Keratinocyte (primary cell): ENCODE results near the gene NOS1AP. TPM values are rescaled to one million over a fixed set of nuclear protein-coding genes. Genes with fewer than 3 reads are reported as not detected.

Source experiments
- DNase-seq: peaks from one replicate; pipeline ENCODE4 v3.0.0-alpha.2; 2011; ENCODE audit warnings: low read depth, missing footprints, low spot score
- FAIRE-seq: peaks from 2 replicates; lab custom pipeline; 2011; peaks lifted over from hg19 to GRCh38; lab: Jason Lieb, UNC
- H2AFZ ChIP-seq: 2 replicates; pipeline ENCODE4 v1.6.0; 2012; ENCODE audit warnings: low read length, control low read depth, inconsistent platforms; ENCODE audit not compliant: control insufficient read depth
- H3K27ac ChIP-seq: 2 replicates; pipeline ENCODE4 v1.5.1; 2011; ENCODE audit warnings: low read length; ENCODE audit not compliant: control insufficient read depth, insufficient read depth
- H3K27me3 ChIP-seq: 3 replicates; pipeline ENCODE4 v1.6.0; 2011; ENCODE audit warnings: low read length; ENCODE audit not compliant: control insufficient read depth, insufficient read depth; ENCODE audit errors: extremely low read depth
- H3K36me3 ChIP-seq, 2 experiments: 2 replicates in 1 of 2; 3 replicates in 1 of 2; pipeline ENCODE4 v1.5.1; 2011; ENCODE audit warnings: low read length in 2 of 2, mild to moderate bottlenecking in 1 of 2; ENCODE audit not compliant: control insufficient read depth in 2 of 2, insufficient read depth in 2 of 2; ENCODE audit errors: extremely low read depth in 1 of 2
- H3K4me1 ChIP-seq: 3 replicates; pipeline ENCODE4 v1.5.1; 2011; ENCODE audit warnings: low read length; ENCODE audit not compliant: control insufficient read depth, insufficient read depth; ENCODE audit errors: extremely low read depth
- H3K4me2 ChIP-seq: 3 replicates; pipeline ENCODE4 v1.6.0; 2011; ENCODE audit warnings: low read depth, low read length; ENCODE audit not compliant: control insufficient read depth, insufficient read depth; ENCODE audit errors: extremely low read depth
- H3K4me3 ChIP-seq, 3 experiments: fragments of 200-600 bp in 1 of 3; sonication (generic) in 1 of 3; 2 replicates in 2 of 3; 3 replicates in 1 of 3; pipeline ENCODE4 v1.5.1; 2011 to 2016; ENCODE audit warnings: low read length in 3 of 3, mild to moderate bottlenecking in 3 of 3, control low read depth in 2 of 3, inconsistent platforms in 1 of 3, low read depth in 1 of 3, mixed read lengths in 1 of 3, mixed run types in 1 of 3, moderate library complexity in 1 of 3; ENCODE audit not compliant: control insufficient read depth in 2 of 3, insufficient read depth in 2 of 3; ENCODE audit errors: extremely low read depth in 1 of 3
- H3K79me2 ChIP-seq: 2 replicates; pipeline ENCODE4 v1.6.0; 2012; ENCODE audit warnings: low read length; ENCODE audit not compliant: control insufficient read depth, insufficient read depth
- H3K9ac ChIP-seq: 3 replicates; pipeline ENCODE4 v1.6.0; 2011; ENCODE audit warnings: low read length; ENCODE audit not compliant: control insufficient read depth, insufficient read depth; ENCODE audit errors: extremely low read depth
- H3K9me1 ChIP-seq: 3 replicates; pipeline ENCODE4 v1.6.0; 2011; ENCODE audit warnings: low read length; ENCODE audit not compliant: control insufficient read depth, insufficient read depth; ENCODE audit errors: extremely low read depth
- H3K9me3 ChIP-seq: 2 replicates; pipeline ENCODE4 v1.5.1; 2012; ENCODE audit warnings: low read depth, low read length; ENCODE audit not compliant: control insufficient read depth
- H4K20me1 ChIP-seq: 3 replicates; pipeline ENCODE4 v1.6.0; 2011; ENCODE audit warnings: low read length; ENCODE audit not compliant: control insufficient read depth, insufficient read depth; ENCODE audit errors: extremely low read depth
- EZH2 ChIP-seq: IDR thresholded peaks from one replicate; pipeline ENCODE4 v1.6.1; 2012; ENCODE audit warnings: inconsistent platforms, mild to moderate bottlenecking, low read length, moderate library complexity
- dilution Hi-C: fragments of 300-500 bp; cut with MboI; formaldehyde crosslinking; loops from one replicate; pipeline ENCODE4 v1.7.0; 2020; ENCODE audit warnings: low sequenced_read_pairs; ENCODE audit not compliant: extremely low pct_ligation_motif_present
- polyA plus RNA-seq, 5 experiments: library from polyadenylated mRNA; depleted of rRNA in 3 of 5; stranded (reverse) in 3 of 5; stranded (forward) in 1 of 5; unstranded in 1 of 5; fragments of >200 nt; gene quantifications; 1 replicate in 1 of 5; 2 replicates in 3 of 5; 3 replicates in 1 of 5; pipeline versions ENCODE4 v1.2.1 to v1.2.3, GENCODE V29; 2011 to 2012; ENCODE audit warnings: missing spikeins in 2 of 5, low read depth in 1 of 5, low replicate concordance in 1 of 5
- TF ChIP-seq, protein P1 (sequence below), 3 experiments: IDR thresholded peaks in 1 of 3; conservative IDR thresholded peaks in 1 of 3; optimal IDR thresholded peaks in 1 of 3; 2 replicates in 2 of 3; 3 replicates in 1 of 3; pipeline versions ENCODE3 to v1.5.1; 2011; ENCODE audit warnings: low read length in 3 of 3, mild to moderate bottlenecking in 3 of 3, moderate library complexity in 2 of 3, control low read depth in 1 of 3, inconsistent platforms in 1 of 3; ENCODE audit not compliant: insufficient read depth in 2 of 3; ENCODE audit errors: extremely low read depth in 1 of 3

The NOS1AP gene
- polyA plus RNA-seq, 1 donor (not counting 4 experiments of a cell fraction or from before 2014, with no cell fraction given) = not detected

DNA sequence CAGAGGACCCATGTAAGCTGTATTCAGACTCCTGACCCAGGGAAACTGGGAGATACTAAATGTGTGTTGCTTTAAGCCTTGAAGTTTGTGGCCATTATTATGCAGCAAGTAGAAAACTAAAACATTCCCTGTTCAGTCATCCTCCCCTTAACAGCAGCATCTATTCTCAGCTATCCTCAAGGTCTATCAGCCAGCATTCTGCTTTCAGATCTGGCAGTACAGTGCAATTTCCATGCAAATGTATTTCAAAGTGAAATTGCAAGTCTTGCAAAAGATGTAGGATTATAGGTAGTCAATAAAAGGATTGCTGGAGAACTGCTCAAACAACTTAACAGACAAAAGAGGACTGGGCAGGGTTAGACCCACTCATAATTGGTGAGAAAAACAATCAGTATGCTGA is 111.3 kb downstream of the NOS1AP start:
- no peaks in the 10 kb centered on the region for H3K79me2 ChIP-seq
- no peaks in the 10 kb centered on the region for H3K9me3 ChIP-seq
- H3K4me1 ChIP-seq = no peaks in the 10 kb centered on the region
- DNase-seq (no peak), FAIRE-seq (no peak)
- H3K27ac ChIP-seq = no peak overlapping the region
- no peaks in the 10 kb centered on the region for H3K27me3 ChIP-seq
- H3K36me3 ChIP-seq = no peaks in the 10 kb centered on the region
- H3K4me3 ChIP-seq = no peak overlapping the region
- dilution Hi-C loops = no loop called here
- no peaks in the 10 kb centered on the region for H4K20me1 ChIP-seq
- H2AFZ ChIP-seq = no peak overlapping the region
- no peak overlapping the region for H3K4me2 ChIP-seq
- H3K9me1 ChIP-seq = no peaks in the 10 kb centered on the region
- no peak overlapping the region for H3K9ac ChIP-seq
- no peak for TF ChIP-seq EZH2
- TF ChIP-seq, protein P1, sequence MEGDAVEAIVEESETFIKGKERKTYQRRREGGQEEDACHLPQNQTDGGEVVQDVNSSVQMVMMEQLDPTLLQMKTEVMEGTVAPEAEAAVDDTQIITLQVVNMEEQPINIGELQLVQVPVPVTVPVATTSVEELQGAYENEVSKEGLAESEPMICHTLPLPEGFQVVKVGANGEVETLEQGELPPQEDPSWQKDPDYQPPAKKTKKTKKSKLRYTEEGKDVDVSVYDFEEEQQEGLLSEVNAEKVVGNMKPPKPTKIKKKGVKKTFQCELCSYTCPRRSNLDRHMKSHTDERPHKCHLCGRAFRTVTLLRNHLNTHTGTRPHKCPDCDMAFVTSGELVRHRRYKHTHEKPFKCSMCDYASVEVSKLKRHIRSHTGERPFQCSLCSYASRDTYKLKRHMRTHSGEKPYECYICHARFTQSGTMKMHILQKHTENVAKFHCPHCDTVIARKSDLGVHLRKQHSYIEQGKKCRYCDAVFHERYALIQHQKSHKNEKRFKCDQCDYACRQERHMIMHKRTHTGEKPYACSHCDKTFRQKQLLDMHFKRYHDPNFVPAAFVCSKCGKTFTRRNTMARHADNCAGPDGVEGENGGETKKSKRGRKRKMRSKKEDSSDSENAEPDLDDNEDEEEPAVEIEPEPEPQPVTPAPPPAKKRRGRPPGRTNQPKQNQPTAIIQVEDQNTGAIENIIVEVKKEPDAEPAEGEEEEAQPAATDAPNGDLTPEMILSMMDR (optimal IDR thresholded peaks at IDR 0.05 in 1 of 3, IDR thresholded peaks at IDR 0.05 in 1 of 3, conservative IDR thresholded peaks at IDR 0.05 in 1 of 3; ENCODE audit: extremely low read depth in 1 of 3, insufficient read depth in 2 of 3, low read length in 3 of 3) = no peak

DNA sequence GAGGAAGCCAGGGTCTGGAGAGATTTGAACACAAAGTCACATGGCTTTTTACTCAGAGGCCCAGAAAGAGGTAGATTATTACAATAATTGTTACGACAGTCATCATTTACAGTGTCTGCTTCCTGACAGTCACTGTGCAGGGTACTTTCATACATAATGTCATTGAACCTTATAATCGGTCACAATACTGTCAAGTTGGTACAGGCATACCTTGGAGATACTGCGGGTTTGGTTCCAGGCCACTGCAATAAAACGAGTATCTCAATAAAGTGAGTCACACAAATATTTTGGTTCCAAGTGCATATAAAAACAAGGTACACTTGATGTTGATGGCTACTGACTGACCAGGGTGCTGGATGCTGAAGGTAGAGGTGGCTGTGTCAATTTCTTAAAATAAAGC is 112.6 kb downstream of the NOS1AP start:
- no peak overlapping the region for H2AFZ ChIP-seq
- H4K20me1 ChIP-seq = no peaks in the 10 kb centered on the region
- no peak for DNase-seq
- H3K4me3 ChIP-seq = no peak overlapping the region
- no peak overlapping the region for H3K9ac ChIP-seq
- H3K27ac ChIP-seq = no peak overlapping the region
- H3K4me2 ChIP-seq = no peak overlapping the region
- no peaks in the 10 kb centered on the region for H3K4me1 ChIP-seq
- dilution Hi-C loops = no loop called here
- H3K9me3 ChIP-seq = no peaks in the 10 kb centered on the region
- H3K9me1 ChIP-seq = no peaks in the 10 kb centered on the region
- no peak for FAIRE-seq
- H3K27me3 ChIP-seq = no peaks in the 10 kb centered on the region
- TF ChIP-seq EZH2 = no peak
- TF ChIP-seq, protein P1 (optimal IDR thresholded peaks at IDR 0.05 in 1 of 3, IDR thresholded peaks at IDR 0.05 in 1 of 3, conservative IDR thresholded peaks at IDR 0.05 in 1 of 3; ENCODE audit: extremely low read depth in 1 of 3, insufficient read depth in 2 of 3, low read length in 3 of 3) = no peak
- H3K36me3 ChIP-seq = no peaks in the 10 kb centered on the region
- no peaks in the 10 kb centered on the region for H3K79me2 ChIP-seq
